CD4-positive, alpha-beta T cell treated with Interleukin-15 for 4 hours (primary cell): ENCODE data around the gene PLEKHG4.

Experiments used
- DNase-seq: peaks from one replicate; pipeline ENCODE4 v3.0.0-alpha.2; 2020; ENCODE audit warnings: low spot score

Gene PLEKHG4

DNA sequence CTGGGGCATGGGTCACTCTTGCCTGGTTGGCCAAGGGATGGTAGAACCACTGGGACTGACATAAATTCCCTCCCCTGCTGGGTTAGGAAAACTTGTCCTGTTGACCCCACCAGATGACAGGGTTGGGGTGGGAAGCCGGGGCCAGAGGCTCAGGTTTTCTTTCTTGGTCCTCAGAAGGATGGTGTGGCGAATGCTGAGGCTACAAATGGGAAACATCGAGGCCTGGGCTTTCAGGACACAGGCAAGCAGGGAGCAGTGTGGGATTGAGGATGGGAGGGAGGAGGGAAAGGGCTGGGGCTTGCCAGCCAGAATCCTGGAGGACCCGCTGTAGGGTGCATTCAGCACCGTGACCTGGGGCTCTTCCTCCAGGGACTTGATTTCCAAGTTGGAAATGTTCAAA is 14.5 kb upstream of the PLEKHG4 start:
- DNase-seq: no peak

GRCh38 chr16:67265834-67266233 is 13.5 kb upstream of the PLEKHG4 start:
- DNase-seq: no peak

- no peak for DNase-seq
These were observed 11.2 kb upstream of the PLEKHG4 start for GRCh38 chr16:67268136-67268579.

GRCh38 chr16:67269766-67270165 is 9.6 kb upstream of the PLEKHG4 start:
- DNase-seq: no peak

DNA sequence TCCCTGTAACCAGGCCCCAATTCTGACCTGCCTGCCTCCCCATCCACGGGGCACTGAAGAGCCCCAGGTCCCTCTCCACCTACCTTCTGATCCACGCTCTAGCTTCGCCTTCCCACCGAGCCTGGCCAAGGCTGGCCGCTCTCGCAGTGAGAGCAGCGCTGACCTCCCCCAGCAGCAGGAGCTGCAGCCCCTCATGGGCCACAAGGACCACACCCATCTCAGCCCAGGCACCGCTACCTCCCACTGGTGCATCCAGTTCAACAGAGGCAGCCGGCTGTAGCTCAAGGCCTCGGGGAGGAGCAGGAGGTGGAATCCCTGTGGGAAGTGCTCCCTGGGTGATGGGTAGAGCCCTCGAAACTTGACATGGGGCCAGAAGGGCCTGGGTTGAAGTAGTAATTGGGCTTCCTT is 8.4 kb upstream of the PLEKHG4 start:
- no peak for DNase-seq

GRCh38 chr16:67271446-67271845 is 7.9 kb upstream of the PLEKHG4 start:
- no peak for DNase-seq

DNA sequence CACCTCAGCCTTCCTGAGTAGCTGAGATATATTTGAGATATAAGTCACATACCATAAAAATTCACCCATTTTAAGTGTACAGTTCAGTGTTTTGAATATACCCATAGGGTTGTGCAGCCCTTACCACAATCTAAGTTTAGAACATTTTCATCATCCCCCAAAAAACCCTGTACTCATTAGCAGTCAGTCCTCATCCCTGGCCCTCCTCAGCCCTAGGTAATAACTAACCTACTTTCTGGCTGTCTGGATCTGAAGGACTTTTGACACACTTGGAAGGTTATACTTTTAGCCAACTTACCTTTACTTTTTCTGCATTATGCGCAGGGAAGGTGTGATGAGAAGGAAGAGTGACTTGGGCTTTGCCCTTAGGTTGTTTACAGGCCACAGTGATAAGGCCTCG is 4.0 kb upstream of the PLEKHG4 start:
- no peak for DNase-seq

- DNase-seq: no peak
These were observed 1.9 kb upstream of the PLEKHG4 start for GRCh38 chr16:67277294-67277998.

- DNase-seq: no peak
These were observed 1.1 kb upstream of the PLEKHG4 start for GRCh38 chr16:67277999-67278772.

- peak; percentile 32 for DNase-seq
These were observed 498 bp upstream of the PLEKHG4 start for GRCh38 chr16:67278773-67279295.

GRCh38 chr16:67280090-67281015 is 1.0 kb downstream of the PLEKHG4 start:
- DNase-seq: no peak

- no peak for DNase-seq
These were observed 2.5 kb downstream of the PLEKHG4 start for GRCh38 chr16:67281536-67282446.

DNA sequence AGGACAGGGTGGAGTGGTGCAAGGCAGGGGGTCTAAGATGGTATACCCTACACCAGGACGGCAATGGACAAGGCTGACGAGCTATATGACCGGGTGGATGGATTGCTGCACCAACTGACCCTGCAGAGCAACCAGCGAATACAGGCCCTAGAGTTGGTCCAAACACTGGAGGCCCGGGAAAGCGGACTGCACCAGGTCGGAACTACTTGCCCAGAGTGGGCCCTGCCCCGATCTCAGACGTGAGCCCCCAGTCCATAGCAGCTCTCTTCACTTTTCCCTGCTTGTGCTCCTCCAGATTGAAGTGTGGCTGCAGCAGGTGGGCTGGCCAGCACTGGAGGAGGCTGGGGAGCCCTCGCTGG is 3.1 kb downstream of the PLEKHG4 start:
- DNase-seq: no peak

GRCh38 chr16:67283039-67283825 is 3.9 kb downstream of the PLEKHG4 start:
- DNase-seq: no peak

DNA sequence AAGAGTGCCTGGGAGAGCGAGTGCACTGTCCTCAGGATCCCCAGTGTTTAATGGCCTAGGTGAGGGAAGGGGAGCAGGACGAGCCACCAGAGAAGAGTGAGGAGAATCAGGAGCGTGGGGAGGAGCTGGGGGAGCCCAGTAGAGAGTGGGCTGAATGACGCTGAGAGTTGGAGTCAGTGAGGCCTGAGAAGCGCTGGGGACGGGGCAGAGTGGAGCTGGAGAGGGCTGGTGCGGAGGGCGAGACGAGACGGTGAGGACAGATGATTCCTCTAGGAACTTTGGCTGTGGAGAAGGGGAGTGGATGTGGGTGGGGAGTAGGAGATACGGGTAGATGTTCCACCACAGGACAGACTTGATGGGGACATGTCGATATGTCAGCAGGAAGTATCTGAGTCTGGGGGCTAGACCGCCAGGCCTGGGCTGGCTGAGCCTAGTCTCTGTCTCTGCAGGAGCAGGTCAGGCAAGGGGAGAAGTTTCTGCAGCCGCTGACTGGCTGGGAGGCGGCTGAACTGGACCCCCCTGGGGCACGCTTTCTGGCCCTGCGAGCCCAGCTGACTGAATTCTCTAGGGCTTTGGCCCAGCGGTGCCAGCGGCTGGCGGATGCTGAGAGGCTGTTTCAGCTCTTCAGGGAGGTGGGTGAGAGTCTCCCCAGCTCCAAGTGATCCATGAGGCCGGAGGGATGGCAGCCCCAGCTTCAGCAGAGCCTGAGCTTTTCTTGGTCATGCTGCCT is 4.7 kb downstream of the PLEKHG4 start:
- no peak for DNase-seq

- DNase-seq: no peak
These were observed 5.6 kb downstream of the PLEKHG4 start for GRCh38 chr16:67284699-67285646.

- no peak for DNase-seq
These were observed 7.3 kb downstream of the PLEKHG4 start for GRCh38 chr16:67286441-67287235.

DNA sequence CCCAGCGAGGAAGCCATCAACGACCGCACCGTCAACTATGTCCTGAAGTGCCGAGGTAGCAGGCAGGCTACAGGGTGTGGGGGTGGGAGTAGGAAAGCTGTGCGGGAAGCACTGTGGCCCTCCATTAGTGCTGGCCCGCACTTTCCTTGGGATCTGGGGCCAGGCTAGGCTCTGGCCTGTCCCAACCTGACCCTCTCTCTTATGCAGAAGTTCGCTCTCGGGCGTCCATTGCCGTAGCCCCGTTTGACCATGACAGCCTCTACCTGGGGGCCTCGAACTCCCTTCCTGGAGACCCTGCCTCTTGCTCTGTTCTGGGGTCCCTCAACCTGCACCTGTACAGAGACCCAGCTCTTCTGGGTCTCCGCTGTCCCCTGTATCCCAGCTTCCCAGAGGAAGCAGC is 8.6 kb downstream of the PLEKHG4 start:
- DNase-seq: no peak
